C4-2B (cell line): ENCODE results near the gene LDLRAD3.

Experiments used
- CTCF ChIP-seq: fragments of 450-650 bp; conservative IDR thresholded peaks from 2 replicates; pipeline ENCODE4 v1.5.1; 2017; ENCODE audit warnings: mild to moderate bottlenecking
- ZFX ChIP-seq: fragments of 450-650 bp; IDR thresholded peaks from 2 replicates; pipeline ENCODE4 v1.6.1; 2017

- no peak for TF ChIP-seq CTCF
- TF ChIP-seq ZFX, result no peak
These were observed 223.9 kb downstream of the LDLRAD3 start for GRCh38 chr11:36167729-36168128.
